Ectodermal cell (in vitro differentiated cells): Measurements from ENCODE around the gene SPEG.

ENCODE experiments used
- H3K27ac ChIP-seq: 2 replicates; pipeline ENCODE4 v1.7.0; 2013; ENCODE audit warnings: mild to moderate bottlenecking, low read depth, low read length; ENCODE audit not compliant: insufficient read depth, poor library complexity, severe bottlenecking
- H3K27me3 ChIP-seq: 2 replicates; pipeline ENCODE4 v1.7.0; 2013; ENCODE audit warnings: mild to moderate bottlenecking, low read length; ENCODE audit not compliant: insufficient read depth, control insufficient read depth, poor library complexity, severe bottlenecking
- H3K36me3 ChIP-seq: one replicate; pipeline ENCODE4 v1.7.0; 2013; ENCODE audit warnings: low read length; ENCODE audit not compliant: control insufficient read depth, insufficient read depth
- H3K4me1 ChIP-seq: one replicate; pipeline ENCODE4 v1.7.0; 2013; ENCODE audit warnings: low read length; ENCODE audit not compliant: control insufficient read depth, insufficient read depth
- H3K4me3 ChIP-seq: 2 replicates; pipeline ENCODE4 v1.7.0; 2013; ENCODE audit warnings: low read depth, low read length, control low read depth; ENCODE audit not compliant: insufficient read depth
- H3K9me3 ChIP-seq: 2 replicates; pipeline ENCODE4 v1.7.0; 2013; ENCODE audit warnings: mild to moderate bottlenecking, low read length, moderate library complexity; ENCODE audit not compliant: control insufficient read depth
- WGBS, 2 experiments: methylation state at CpG; one replicate each; pipeline ENCODE4 v1.1.7; 2013; ENCODE audit warnings: missing lambda C conversion rate in 2 of 2; 5-methylcytosine and 5-hydroxymethylcytosine counted together

Gene SPEG

DNA sequence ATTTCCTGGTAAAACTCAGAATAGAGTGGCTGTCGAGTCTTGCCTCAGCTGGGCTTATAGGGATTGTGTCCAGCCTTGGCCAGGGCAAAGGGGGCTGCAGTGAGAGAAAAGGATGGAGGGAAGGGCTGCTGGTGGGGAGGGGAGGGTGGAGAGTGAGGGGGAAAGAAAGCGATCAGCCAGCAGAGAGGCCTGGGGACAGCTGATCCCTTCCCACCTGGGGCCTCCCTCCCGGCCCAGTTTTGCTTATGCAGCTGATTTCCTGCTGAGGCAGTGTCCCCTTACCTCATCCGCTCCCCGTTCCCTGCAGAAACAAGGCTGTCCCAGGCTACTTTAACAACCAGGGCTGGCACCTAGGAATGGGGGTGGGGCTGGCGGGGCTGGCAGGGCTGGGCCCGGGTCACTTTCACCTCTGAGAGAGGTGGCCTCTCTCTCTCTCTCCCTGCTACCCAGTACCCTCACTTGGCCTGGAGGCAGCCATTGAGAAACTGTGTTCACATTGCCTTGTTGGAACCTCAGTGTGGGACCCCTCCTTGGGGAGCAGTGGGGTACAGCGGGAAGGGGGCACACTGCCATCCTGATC lies 51.8 kb downstream of the SPEG start:
- WGBS, 2 experiments = 13 to 16% methylated on average over 8 of the region's 8 CpGs
- Histone ChIP-seq H3K4me1 (peaks cover 30% of the 10 kb centered on the region), H3K36me3 (no peaks in the 10 kb centered on the region), H3K4me3 (no peak overlapping the region), H3K9me3 (no peaks in the 10 kb centered on the region), H3K27me3 (peaks cover 66% of the 10 kb centered on the region), H3K27ac (no peak overlapping the region)

DNA sequence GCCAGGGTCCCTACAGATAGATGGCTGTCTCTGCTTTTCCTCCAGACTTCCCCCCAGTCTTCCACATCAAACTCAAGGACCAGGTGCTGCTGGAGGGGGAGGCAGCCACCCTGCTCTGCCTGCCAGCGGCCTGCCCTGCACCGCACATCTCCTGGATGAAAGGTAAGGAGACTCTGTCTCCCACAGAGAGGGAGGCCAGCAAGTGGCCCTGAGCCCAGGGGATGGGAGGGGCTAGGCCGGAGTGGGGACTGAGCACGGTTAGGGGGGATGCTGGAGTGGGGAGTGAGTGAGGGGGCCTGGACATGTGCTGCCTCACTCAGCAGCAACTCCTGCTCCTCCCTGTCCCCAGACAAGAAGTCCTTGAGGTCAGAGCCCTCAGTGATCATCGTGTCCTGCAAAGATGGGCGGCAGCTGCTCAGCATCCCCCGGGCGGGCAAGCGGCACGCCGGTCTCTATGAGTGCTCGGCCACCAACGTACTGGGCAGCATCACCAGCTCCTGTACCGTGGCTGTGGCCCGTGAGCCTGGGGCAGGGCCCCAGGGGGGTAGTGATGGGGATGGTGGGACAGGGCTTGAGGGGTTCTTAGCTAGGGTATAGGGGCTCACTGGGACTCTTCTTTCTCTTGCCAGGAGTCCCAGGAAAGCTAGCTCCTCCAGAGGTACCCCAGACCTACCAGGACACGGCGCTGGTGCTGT lies 53.7 kb downstream of the SPEG start:
- H3K36me3 ChIP-seq = no peaks in the 10 kb centered on the region
- 82 to 85% methylated on average over 17 of the region's 17 CpGs for WGBS, 2 experiments
- peaks cover 58% of the 10 kb centered on the region for H3K27me3 ChIP-seq

DNA sequence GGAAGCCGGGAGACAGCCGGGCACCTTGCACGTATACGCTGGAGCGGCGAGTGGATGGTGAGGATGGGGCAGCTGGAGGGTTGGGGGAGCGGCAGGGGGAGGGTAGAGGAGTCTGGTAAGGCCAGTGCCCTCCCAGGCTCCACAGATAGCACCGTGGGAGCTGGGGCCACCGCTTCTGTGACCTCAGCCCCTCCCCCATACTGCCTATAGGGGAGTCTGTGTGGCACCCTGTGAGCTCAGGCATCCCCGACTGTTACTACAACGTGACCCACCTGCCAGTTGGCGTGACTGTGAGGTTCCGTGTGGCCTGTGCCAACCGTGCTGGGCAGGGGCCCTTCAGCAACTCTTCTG lies 54.2 kb downstream of the SPEG start:
- Histone ChIP-seq H3K36me3 (no peaks in the 10 kb centered on the region), H3K27me3 (peaks cover 58% of the 10 kb centered on the region), H3K4me3 (no peak overlapping the region), H3K9me3 (no peaks in the 10 kb centered on the region), H3K27ac (no peak overlapping the region), H3K4me1 (peaks cover 26% of the 10 kb centered on the region)
- 92 to 93% methylated on average over 14 of the region's 14 CpGs for WGBS, 2 experiments

More for the DNA sequence above, 53.7 kb downstream of the SPEG start:
- H3K9me3 ChIP-seq = no peaks in the 10 kb centered on the region
- H3K4me3 ChIP-seq = no peak overlapping the region
- H3K27ac ChIP-seq = no peak overlapping the region
- H3K4me1 ChIP-seq = peaks cover 30% of the 10 kb centered on the region

DNA sequence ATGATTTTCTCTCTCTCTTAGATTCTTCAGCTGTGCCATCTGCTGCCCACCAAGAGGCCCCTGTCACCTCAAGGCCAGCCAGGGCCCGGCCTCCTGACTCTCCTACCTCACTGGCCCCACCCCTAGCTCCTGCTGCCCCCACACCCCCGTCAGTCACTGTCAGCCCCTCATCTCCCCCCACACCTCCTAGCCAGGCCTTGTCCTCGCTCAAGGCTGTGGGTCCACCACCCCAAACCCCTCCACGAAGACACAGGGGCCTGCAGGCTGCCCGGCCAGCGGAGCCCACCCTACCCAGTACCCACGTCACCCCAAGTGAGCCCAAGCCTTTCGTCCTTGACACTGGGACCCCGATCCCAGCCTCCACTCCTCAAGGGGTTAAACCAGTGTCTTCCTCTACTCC lies 54.7 kb downstream of the SPEG start:
- 87 to 88% methylated on average over 9 of the region's 9 CpGs for WGBS, 2 experiments
- Histone ChIP-seq H3K9me3 (no peaks in the 10 kb centered on the region), H3K4me1 (peaks cover 22% of the 10 kb centered on the region), H3K36me3 (no peaks in the 10 kb centered on the region), H3K27ac (no peak overlapping the region), H3K4me3 (no peak overlapping the region), H3K27me3 (peaks cover 58% of the 10 kb centered on the region)

DNA sequence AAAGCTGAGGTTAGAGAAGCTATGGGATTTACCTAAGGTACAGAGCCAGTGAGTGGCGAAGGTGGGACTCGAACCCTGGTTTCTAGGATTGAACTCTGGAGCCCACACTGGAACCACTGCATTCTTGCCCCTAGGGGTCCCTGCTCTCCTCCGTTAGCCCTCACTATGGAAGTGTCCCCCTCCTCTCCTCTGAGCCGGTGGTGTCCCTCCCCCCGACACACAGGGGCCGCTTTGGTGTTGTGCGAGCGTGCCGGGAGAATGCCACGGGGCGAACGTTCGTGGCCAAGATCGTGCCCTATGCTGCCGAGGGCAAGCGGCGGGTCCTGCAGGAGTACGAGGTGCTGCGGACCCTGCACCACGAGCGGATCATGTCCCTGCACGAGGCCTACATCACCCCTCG lies 55.5 kb downstream of the SPEG start:
- peaks cover 14% of the 10 kb centered on the region for H3K4me1 ChIP-seq
- no peak overlapping the region for H3K4me3 ChIP-seq
- H3K9me3 ChIP-seq = no peaks in the 10 kb centered on the region
- peaks cover 58% of the 10 kb centered on the region for H3K27me3 ChIP-seq
- H3K36me3 ChIP-seq = no peaks in the 10 kb centered on the region
- H3K27ac ChIP-seq = no peak overlapping the region
- WGBS, 2 experiments = 92 to 93% methylated on average over 23 of the region's 23 CpGs

DNA sequence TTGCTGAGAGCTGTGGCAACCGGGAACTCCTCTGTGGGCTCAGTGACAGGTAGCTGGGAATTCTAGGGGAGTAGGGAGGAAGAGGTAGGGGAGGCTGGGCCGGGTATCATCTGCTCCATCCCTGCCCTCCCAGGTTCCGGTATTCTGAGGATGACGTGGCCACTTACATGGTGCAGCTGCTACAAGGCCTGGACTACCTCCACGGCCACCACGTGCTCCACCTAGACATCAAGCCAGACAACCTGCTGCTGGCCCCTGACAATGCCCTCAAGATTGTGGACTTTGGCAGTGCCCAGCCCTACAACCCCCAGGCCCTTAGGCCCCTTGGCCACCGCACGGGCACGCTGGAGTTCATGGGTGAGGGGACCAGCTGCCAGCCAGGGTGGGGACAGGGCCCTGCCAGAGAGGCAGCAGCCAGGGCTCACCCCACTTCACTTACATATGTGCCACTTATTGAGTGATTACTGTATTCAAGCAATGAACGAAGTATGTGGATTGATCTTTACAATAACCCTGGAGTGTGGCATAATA lies 56.0 kb downstream of the SPEG start:
- Histone ChIP-seq H3K27me3 (peaks cover 58% of the 10 kb centered on the region), H3K9me3 (no peaks in the 10 kb centered on the region), H3K27ac (no peak overlapping the region), H3K4me3 (no peak overlapping the region), H3K4me1 (peaks cover 14% of the 10 kb centered on the region), H3K36me3 (no peaks in the 10 kb centered on the region)
- WGBS, 2 experiments = 92% methylated on average over 10 of the region's 10 CpGs

DNA sequence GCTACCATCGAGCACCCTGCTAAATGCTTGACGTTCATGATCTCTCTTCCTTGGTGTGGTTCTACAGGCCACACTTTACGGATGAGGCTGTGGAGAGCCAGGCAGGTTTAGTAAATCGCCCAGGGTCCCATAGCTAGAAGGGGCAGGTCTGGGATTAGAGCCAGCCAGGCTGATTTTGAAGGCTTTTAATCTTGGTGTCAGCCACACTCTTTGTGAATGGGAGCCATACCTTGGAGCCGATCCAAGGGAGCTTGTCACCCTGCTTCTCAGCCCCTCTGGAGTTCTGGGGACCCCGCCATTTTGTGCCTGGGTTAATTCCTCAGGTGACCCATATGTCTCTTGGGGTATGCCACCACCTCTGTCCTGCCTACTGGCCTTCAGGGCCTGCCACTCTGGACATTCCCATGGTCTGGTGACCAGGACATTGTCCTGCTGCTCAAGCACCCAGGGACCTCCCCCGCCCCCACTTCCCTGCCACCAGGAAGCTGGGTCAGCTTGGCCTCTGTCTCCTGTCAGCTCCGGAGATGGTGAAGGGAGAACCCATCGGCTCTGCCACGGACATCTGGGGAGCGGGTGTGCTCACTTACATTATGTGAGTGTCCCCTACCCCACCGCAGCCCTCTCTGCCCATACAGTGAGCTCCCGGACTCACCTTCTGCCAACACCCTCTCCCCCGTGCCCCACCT lies 56.8 kb downstream of the SPEG start:
- 87 to 90% methylated on average over 14 of the region's 14 CpGs for WGBS, 2 experiments
- Histone ChIP-seq H3K36me3 (no peaks in the 10 kb centered on the region), H3K9me3 (no peaks in the 10 kb centered on the region), H3K27me3 (peaks cover 58% of the 10 kb centered on the region), H3K4me1 (peaks cover 12% of the 10 kb centered on the region), H3K27ac (no peak overlapping the region), H3K4me3 (no peak overlapping the region)

DNA sequence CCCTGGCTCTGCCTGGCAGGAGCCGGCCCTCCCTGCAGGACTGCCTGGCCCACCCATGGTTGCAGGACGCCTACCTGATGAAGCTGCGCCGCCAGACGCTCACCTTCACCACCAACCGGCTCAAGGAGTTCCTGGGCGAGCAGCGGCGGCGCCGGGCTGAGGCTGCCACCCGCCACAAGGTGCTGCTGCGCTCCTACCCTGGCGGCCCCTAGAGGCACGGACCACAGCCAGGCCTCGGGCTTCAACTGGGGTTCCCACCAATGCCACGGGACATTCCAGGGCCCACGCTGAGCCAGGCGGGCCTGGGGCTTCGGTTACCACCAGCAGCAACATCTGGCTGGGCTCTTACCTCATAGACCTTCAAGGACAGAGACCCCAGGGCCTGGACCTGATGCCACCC lies 57.9 kb downstream of the SPEG start:
- Histone ChIP-seq H3K27ac (no peak overlapping the region), H3K4me3 (no peak overlapping the region), H3K4me1 (peaks cover 8% of the 10 kb centered on the region), H3K27me3 (peaks cover 60% of the 10 kb centered on the region), H3K9me3 (no peaks in the 10 kb centered on the region), H3K36me3 (no peaks in the 10 kb centered on the region)
- 56 to 60% methylated on average over 20 of the region's 20 CpGs for WGBS, 2 experiments

DNA sequence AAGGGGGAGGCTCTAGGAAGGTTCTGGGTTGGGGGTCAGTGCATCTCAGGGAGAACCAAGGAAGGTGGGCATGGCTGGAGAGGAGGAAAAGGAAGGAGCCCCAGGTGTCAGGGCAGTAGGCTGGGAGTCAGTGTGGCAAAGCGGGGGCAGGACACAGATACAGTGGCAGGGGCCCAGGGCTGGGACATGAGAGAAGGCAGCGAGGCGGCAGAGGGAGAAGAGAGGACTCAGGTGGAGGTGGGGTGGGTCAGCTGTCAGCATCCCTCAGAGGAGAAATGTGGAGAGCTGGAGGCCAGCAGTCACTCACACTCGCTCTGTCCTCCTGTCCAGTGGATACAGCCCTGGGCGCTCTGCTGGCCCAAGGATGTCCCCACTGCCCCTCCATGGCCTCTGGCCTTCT lies 58.4 kb downstream of the SPEG start:
- H3K4me3 ChIP-seq = no peak overlapping the region
- 93% methylated on average over 5 of the region's 5 CpGs for WGBS, 2 experiments
- H3K27me3 ChIP-seq = peaks cover 60% of the 10 kb centered on the region
- no peaks in the 10 kb centered on the region for H3K36me3 ChIP-seq
- no peak overlapping the region for H3K27ac ChIP-seq
- H3K4me1 ChIP-seq = peaks cover 9% of the 10 kb centered on the region
- no peaks in the 10 kb centered on the region for H3K9me3 ChIP-seq

DNA sequence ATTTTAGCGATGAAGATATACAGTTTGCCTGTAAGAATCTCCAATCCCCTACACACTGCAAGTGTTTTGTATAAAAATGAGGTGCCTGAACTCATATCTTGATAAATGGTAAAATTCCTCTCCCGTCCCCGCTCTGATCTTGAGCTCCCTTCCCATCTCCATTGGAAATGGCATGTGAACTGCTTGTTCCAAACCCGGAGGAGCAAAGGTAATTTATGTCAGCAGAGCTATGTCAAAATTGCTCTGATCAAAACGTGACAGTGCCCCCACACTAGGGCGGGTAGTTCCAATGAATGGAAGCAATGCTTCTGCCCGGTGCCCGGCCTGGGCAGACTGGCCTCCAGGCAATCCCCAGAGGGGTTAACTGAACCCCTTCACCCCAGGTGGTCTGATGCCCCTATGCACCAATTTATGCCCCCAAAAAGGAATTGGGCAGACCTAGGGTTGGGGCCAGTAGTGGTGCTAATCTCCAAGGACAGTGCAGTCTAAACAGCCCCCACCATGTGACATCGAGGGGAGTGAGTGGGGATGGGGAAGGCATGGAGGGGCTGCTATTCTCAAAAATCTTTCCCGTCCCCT lies 60.4 kb downstream of the SPEG start:
- WGBS, 2 experiments = 53% methylated on average over 10 of the region's 10 CpGs
- H3K4me3 ChIP-seq = no peak overlapping the region
- H3K27me3 ChIP-seq = peaks cover 61% of the 10 kb centered on the region
- H3K36me3 ChIP-seq = no peaks in the 10 kb centered on the region
- H3K4me1 ChIP-seq = peaks cover 19% of the 10 kb centered on the region
- no peak overlapping the region for H3K27ac ChIP-seq
- no peaks in the 10 kb centered on the region for H3K9me3 ChIP-seq
